CD14-positive monocyte (primary cell): Measurements from ENCODE around the gene MBNL2. TPM values are rescaled to one million over a fixed set of nuclear protein-coding genes. Genes with fewer than 3 reads are reported as not detected.

ENCODE experiments used
- DNase-seq, 3 donors: peaks; one replicate each; pipeline ENCODE4 v3.0.0-alpha.2; 2011 to 2022
- H2AFZ ChIP-seq: 2 replicates; pipeline ENCODE4 v1.6.0; 2012; ENCODE audit warnings: mild to moderate bottlenecking, low read depth, low read length, inconsistent platforms; ENCODE audit not compliant: insufficient read depth, poor library complexity, severe bottlenecking
- H3K27ac ChIP-seq, 2 donors: 1 replicate in 1 of 2; 2 replicates in 1 of 2; pipeline ENCODE4 v1.5.1; 2012 to 2013; ENCODE audit warnings: low read length in 2 of 2, control low read depth in 1 of 2, inconsistent platforms in 1 of 2, low read depth in 1 of 2, mild to moderate bottlenecking in 1 of 2
- H3K27me3 ChIP-seq, 2 donors: one replicate each; pipeline versions ENCODE4 v1.6.0 to v1.6.1; 2011 to 2013; ENCODE audit warnings: low read length in 2 of 2; ENCODE audit not compliant: control insufficient read depth in 2 of 2, insufficient read depth in 2 of 2
- H3K36me3 ChIP-seq, 2 donors: replicated peaks in 1 of 2; 1 replicate in 1 of 2; 2 replicates in 1 of 2; pipeline versions ENCODE4 v1.5.1 to v1.6.1; 2012 to 2013; ENCODE audit warnings: low read length in 2 of 2, control low read depth in 1 of 2, inconsistent platforms in 1 of 2, mild to moderate bottlenecking in 1 of 2; ENCODE audit not compliant: insufficient read depth in 2 of 2, control insufficient read depth in 1 of 2
- H3K4me1 ChIP-seq, 2 donors: 1 replicate in 1 of 2; 2 replicates in 1 of 2; pipeline versions ENCODE4 v1.5.1 to v1.6.1; 2012 to 2013; ENCODE audit warnings: low read length in 2 of 2, control low read depth in 1 of 2, inconsistent platforms in 1 of 2, mild to moderate bottlenecking in 1 of 2, moderate library complexity in 1 of 2; ENCODE audit not compliant: insufficient read depth in 2 of 2, control insufficient read depth in 1 of 2
- H3K4me2 ChIP-seq: replicated peaks from 2 replicates; pipeline ENCODE3; 2012; ENCODE audit warnings: low read length, moderate library complexity, mild to moderate bottlenecking; ENCODE audit not compliant: poor library complexity, severe bottlenecking; ENCODE audit errors: extremely low read depth
- H3K4me3 ChIP-seq, 3 experiments: fragments of 200-600 bp in 1 of 3; sonication (generic) in 1 of 3; replicated peaks in 1 of 3; 1 replicate in 2 of 3; 2 replicates in 1 of 3; pipeline ENCODE4 v1.5.1; 2011 to 2013; ENCODE audit warnings: low read length in 3 of 3, mild to moderate bottlenecking in 3 of 3, control low read depth in 2 of 3, low read depth in 2 of 3, inconsistent platforms in 1 of 3, moderate library complexity in 1 of 3
- H3K79me2 ChIP-seq: 2 replicates; pipeline ENCODE4 v1.6.0; 2012; ENCODE audit warnings: mild to moderate bottlenecking, control low read depth, inconsistent platforms, low read length, moderate library complexity; ENCODE audit not compliant: insufficient read depth
- H3K9ac ChIP-seq: 2 replicates; pipeline ENCODE4 v1.6.0; 2017; ENCODE audit warnings: low read length, mild to moderate bottlenecking; ENCODE audit not compliant: insufficient read depth, poor library complexity, severe bottlenecking
- H3K9me3 ChIP-seq, 2 donors: replicated peaks in 1 of 2; 1 replicate in 1 of 2; 2 replicates in 1 of 2; pipeline versions ENCODE4 v1.5.1 to v1.6.1; 2012 to 2013; ENCODE audit warnings: low read length in 2 of 2, control low read depth in 1 of 2; ENCODE audit not compliant: control insufficient read depth in 1 of 2, insufficient read depth in 1 of 2
- H4K20me1 ChIP-seq: 2 replicates; pipeline ENCODE4 v1.6.0; 2012; ENCODE audit warnings: mild to moderate bottlenecking, low read length, control low read depth, moderate library complexity; ENCODE audit not compliant: insufficient read depth
- H3K27ac Mint-ChIP-seq, 7 donors: one replicate each; pipeline ENCODE4 v1.8.0; 2020; ENCODE audit warnings: mild to moderate bottlenecking in 7 of 7, mixed read lengths in 7 of 7, moderate library complexity in 6 of 7, inconsistent platforms in 2 of 7
- H3K27me3 Mint-ChIP-seq, 3 donors: one replicate each; pipeline ENCODE4 v1.8.0; 2021 to 2022; ENCODE audit warnings: low read depth in 3 of 3, mild to moderate bottlenecking in 3 of 3, mixed read lengths in 3 of 3, moderate library complexity in 3 of 3, inconsistent platforms in 1 of 3
- H3K36me3 Mint-ChIP-seq, 2 donors: one replicate each; pipeline ENCODE4 v1.8.0; 2020; ENCODE audit warnings: mixed read lengths in 2 of 2, inconsistent platforms in 1 of 2, mild to moderate bottlenecking in 1 of 2
- H3K4me1 Mint-ChIP-seq: one replicate; pipeline ENCODE4 v1.8.0; 2020; ENCODE audit warnings: mild to moderate bottlenecking, mixed read lengths
- H3K4me3 Mint-ChIP-seq, 2 donors: one replicate each; pipeline ENCODE4 v1.8.0; 2020; ENCODE audit warnings: mild to moderate bottlenecking in 2 of 2, mixed read lengths in 2 of 2, moderate library complexity in 1 of 2
- H3K9me3 Mint-ChIP-seq, 7 donors: one replicate each; pipeline ENCODE4 v1.8.0; 2020 to 2022; ENCODE audit warnings: mixed read lengths in 7 of 7, mild to moderate bottlenecking in 6 of 7, moderate library complexity in 6 of 7, inconsistent platforms in 2 of 7
- WGBS: methylation state at CpG from one replicate; pipeline ENCODE4 v1.1.5; 2013; ENCODE audit warnings: missing lambda C conversion rate; ENCODE audit not compliant: insufficient coverage; 5-methylcytosine and 5-hydroxymethylcytosine counted together
- intact Hi-C, 2 donors: fragments of 100-400 bp; cut with micrococcal nuclease; formaldehyde crosslinking; loops; one replicate each; pipeline versions ENCODE4 v1.15.0 to v1.15.1; 2023
- polyA plus RNA-seq, 3 donors: library from polyadenylated mRNA; depleted of rRNA in 1 of 3; unstranded in 2 of 3; stranded (reverse) in 1 of 3; fragments of 300-500 nt in 2 of 3; fragments of >200 nt in 1 of 3; fragmentation: Illumina TruSeq in 2 of 3; gene quantifications; 1 replicate in 2 of 3; 2 replicates in 1 of 3; pipeline ENCODE4 v1.2.3, GENCODE V29; 2012 to 2021
- TF ChIP-seq, protein P1 (sequence below): fragments of 200-600 bp; IDR thresholded peaks from one replicate; pipeline ENCODE4 v1.8.0; 2022; ENCODE audit warnings: antibody characterized with exemption, mild to moderate bottlenecking

The MBNL2 gene
- polyA plus RNA-seq, 3 donors: 8.5 to 15.5 (median 13.4) TPM

DNA sequence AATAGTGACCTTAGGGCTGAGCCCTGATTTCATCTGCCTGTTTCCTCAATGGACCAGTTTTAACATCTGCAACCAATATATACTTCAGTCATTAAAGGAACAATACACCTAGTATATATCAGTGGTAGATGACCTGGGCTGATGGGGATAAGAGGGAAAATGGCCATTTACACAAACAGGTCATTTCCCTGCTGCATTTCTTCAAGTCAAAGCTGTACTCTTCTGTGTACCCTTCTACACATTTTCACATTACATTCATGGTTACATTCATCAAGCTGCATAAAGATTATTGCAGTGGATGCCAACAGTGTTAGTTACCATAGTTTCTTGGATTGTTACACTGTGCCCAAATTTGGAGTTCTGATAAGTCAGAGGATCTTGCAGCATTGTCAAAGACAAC is 130.7 kb downstream of the MBNL2 start:
- Mint-ChIP-seq H3K4me1 (no peaks in the 10 kb centered on the region), H3K4me3 (no peak overlapping the region), H3K27ac (no peak overlapping the region), H3K9me3 (peaks cover 0 to 6% (median 0%) of the 10 kb centered on the region in 7 donors), H3K36me3 (peaks cover 64 to 80% of the 10 kb centered on the region in 2 donors), H3K27me3 (no peaks in the 10 kb centered on the region)
- Histone ChIP-seq H3K27me3 (no peaks in the 10 kb centered on the region), H3K79me2 (no peaks in the 10 kb centered on the region), H3K9ac (no peak overlapping the region), H2AFZ (no peak overlapping the region), H3K36me3 (peaks cover 51 to 86% of the 10 kb centered on the region in 2 donors), H3K9me3 (no peaks in the 10 kb centered on the region), H4K20me1 (no peaks in the 10 kb centered on the region), H3K4me1 (no peaks in the 10 kb centered on the region), H3K4me3 (no peak overlapping the region), H3K27ac (no peak overlapping the region), H3K4me2 (no peak overlapping the region)
- TF ChIP-seq, protein P1, sequence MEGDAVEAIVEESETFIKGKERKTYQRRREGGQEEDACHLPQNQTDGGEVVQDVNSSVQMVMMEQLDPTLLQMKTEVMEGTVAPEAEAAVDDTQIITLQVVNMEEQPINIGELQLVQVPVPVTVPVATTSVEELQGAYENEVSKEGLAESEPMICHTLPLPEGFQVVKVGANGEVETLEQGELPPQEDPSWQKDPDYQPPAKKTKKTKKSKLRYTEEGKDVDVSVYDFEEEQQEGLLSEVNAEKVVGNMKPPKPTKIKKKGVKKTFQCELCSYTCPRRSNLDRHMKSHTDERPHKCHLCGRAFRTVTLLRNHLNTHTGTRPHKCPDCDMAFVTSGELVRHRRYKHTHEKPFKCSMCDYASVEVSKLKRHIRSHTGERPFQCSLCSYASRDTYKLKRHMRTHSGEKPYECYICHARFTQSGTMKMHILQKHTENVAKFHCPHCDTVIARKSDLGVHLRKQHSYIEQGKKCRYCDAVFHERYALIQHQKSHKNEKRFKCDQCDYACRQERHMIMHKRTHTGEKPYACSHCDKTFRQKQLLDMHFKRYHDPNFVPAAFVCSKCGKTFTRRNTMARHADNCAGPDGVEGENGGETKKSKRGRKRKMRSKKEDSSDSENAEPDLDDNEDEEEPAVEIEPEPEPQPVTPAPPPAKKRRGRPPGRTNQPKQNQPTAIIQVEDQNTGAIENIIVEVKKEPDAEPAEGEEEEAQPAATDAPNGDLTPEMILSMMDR: no peak
- no peak for DNase-seq
- intact Hi-C loops: no loop called here

DNA sequence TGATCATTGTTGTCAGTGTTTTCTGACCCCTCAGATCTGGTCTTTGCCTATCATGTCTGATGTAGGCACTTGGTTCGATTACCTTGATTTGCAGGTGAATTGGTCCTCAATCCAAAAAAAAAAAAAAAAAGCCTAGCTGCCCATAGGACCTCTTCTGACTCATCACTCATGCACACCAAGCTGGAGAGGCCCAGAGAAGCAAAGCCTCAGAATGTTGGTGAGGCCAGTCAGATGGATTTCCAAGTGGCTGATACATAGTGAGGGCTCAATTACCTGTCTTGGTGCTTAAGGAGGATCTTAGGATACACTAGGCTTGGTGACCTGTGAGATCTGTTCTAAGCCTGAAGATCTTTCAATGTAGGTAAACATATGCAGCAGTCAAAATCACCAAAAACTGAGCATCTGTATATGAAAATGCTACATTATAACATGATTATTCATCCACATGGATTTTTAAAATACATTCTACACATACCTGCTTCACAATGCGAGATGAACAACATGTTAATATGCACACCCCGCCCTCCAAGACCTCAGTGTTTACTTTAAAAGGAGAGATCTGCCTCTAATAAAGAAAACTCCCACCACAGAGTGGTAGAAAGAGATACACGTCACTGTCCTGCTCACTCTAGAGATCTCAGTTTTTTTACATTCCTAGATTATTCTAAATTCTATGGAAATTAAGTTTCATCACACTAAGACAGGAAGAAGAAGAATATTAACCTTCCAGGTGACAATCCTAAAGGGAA is 132.0 kb downstream of the MBNL2 start:
- Histone ChIP-seq H3K4me3 (no peak overlapping the region), H3K4me1 (no peaks in the 10 kb centered on the region), H3K36me3 (peaks cover 44 to 82% of the 10 kb centered on the region in 2 donors), H3K4me2 (no peak overlapping the region), H3K9ac (no peak overlapping the region), H2AFZ (no peak overlapping the region), H4K20me1 (no peaks in the 10 kb centered on the region), H3K9me3 (no peaks in the 10 kb centered on the region), H3K27me3 (no peaks in the 10 kb centered on the region), H3K79me2 (no peaks in the 10 kb centered on the region), H3K27ac (no peak overlapping the region)
- intact Hi-C loops: no loop called here
- DNase-seq: no peak
- TF ChIP-seq, protein P1: no peak
- Mint-ChIP-seq H3K4me3 (no peak overlapping the region), H3K4me1 (no peaks in the 10 kb centered on the region), H3K27me3 (no peaks in the 10 kb centered on the region), H3K27ac (no peak overlapping the region), H3K36me3 (peaks cover 62 to 76% of the 10 kb centered on the region in 2 donors), H3K9me3 (peaks cover 0 to 6% (median 0%) of the 10 kb centered on the region in 7 donors)
- 100% methylated on average over 2 of the region's 4 CpGs for WGBS
